MCF 10A (cell line): ENCODE measurements around the gene PRG3. TPM values are rescaled to one million over a fixed set of nuclear protein-coding genes. Genes with fewer than 3 reads are reported as not detected.

Experiments
- BruUV-seq: library from RNA; stranded (reverse); fragments of 400-500 nt; replicated peaks from 2 replicates; lab custom pipeline; 2021; lab: Mats Ljungman, UMichigan
- CTCF ChIA-PET: fragments of 300-600 bp; sonication (Branson Sonifier 250); formaldehyde crosslinking; extraction: SDS; loops from one replicate; lab custom pipeline; 2021; ENCODE audit warnings: antibody characterized with exemption, inconsistent platforms; lab: Yijun Ruan, JAX
- POLR2A ChIA-PET: fragments of 300-600, 350-650 bp; sonication (Branson Sonifier 250); formaldehyde crosslinking; extraction: SDS; loops from one replicate; lab custom pipeline; 2020; ENCODE audit warnings: antibody characterized with exemption, inconsistent platforms; lab: Yijun Ruan, JAX
- DNase-seq: peaks from one replicate; pipeline ENCODE4 v3.0.0-alpha.2; 2018; ENCODE audit not compliant: unreplicated experiment
- H3K27ac Mint-ChIP-seq: one replicate; pipeline ENCODE4 v1.8.0; 2022; ENCODE audit warnings: mild to moderate bottlenecking, low read depth, mixed read lengths; ENCODE audit not compliant: unreplicated experiment
- H3K27me3 Mint-ChIP-seq: one replicate; pipeline ENCODE4 v1.8.0; 2022; ENCODE audit warnings: mixed read lengths; ENCODE audit not compliant: insufficient read depth, unreplicated experiment
- H3K36me3 Mint-ChIP-seq: one replicate; pipeline ENCODE4 v1.8.0; 2022; ENCODE audit warnings: mild to moderate bottlenecking, moderate library complexity, mixed read lengths; ENCODE audit not compliant: insufficient read depth, unreplicated experiment
- H3K4me1 Mint-ChIP-seq: one replicate; pipeline ENCODE4 v1.8.0; 2022; ENCODE audit warnings: mixed read lengths; ENCODE audit not compliant: insufficient read depth, unreplicated experiment
- H3K4me3 Mint-ChIP-seq: one replicate; pipeline ENCODE4 v1.8.0; 2022; ENCODE audit warnings: mild to moderate bottlenecking, moderate library complexity, mixed read lengths; ENCODE audit not compliant: unreplicated experiment
- H3K9me3 Mint-ChIP-seq: one replicate; pipeline ENCODE4 v1.8.0; 2022; ENCODE audit warnings: mixed read lengths; ENCODE audit not compliant: unreplicated experiment
- CTCF ChIP-seq: fragments of 200-600 bp; IDR thresholded peaks from one replicate; pipeline ENCODE4 v1.8.0; 2022; ENCODE audit warnings: antibody characterized with exemption, mild to moderate bottlenecking; ENCODE audit not compliant: unreplicated experiment
- intact Hi-C: fragments of 100-400 bp; cut with micrococcal nuclease; formaldehyde crosslinking; loops from 2 replicates; pipeline ENCODE4 v1.14.1; 2022
- total RNA-seq: library from RNA; stranded (reverse); gene quantifications from 2 replicates; pipeline ENCODE4 v1.2.3, GENCODE V29; 2022

PRG3 gene
- total RNA-seq, 1 experiment from 2014 or later: not detected

- peaks cover 26% of the 10 kb centered on the region for H3K4me1 Mint-ChIP-seq
- no TSS peak for BruUV-seq
- TF ChIP-seq CTCF: no peak
- no peak for DNase-seq
- POLR2A ChIA-PET: interaction anchor here (2.2 kb wide), 1 partner anchor 13 kb away, joined by 8 read pairs; no protein-coding TSS in a partner anchor
- H3K9me3 Mint-ChIP-seq: no peaks in the 10 kb centered on the region
- CTCF ChIA-PET: interaction anchor here (0.7 to 1.9 kb wide), 3 partner anchors 36 to 220 kb away, joined by 3 to 8 read pairs (median 4); no protein-coding TSS in a partner anchor
- peaks cover 55% of the 10 kb centered on the region for H3K36me3 Mint-ChIP-seq
- H3K27me3 Mint-ChIP-seq: no peaks in the 10 kb centered on the region
- no peak overlapping the region for H3K4me3 Mint-ChIP-seq
- intact Hi-C loops: no loop called here
- H3K27ac Mint-ChIP-seq: no peak overlapping the region
Measured at GRCh38 chr11:57421805-57422204, 40.9 kb upstream of the PRG3 start.

GRCh38 chr11:57421066-57421465 lies 40.1 kb upstream of the PRG3 start:
- DNase-seq: no peak
- intact Hi-C loops: no loop called here
- Mint-ChIP-seq H3K36me3 (peaks cover 62% of the 10 kb centered on the region), H3K27ac (no peak overlapping the region), H3K4me3 (no peak overlapping the region), H3K4me1 (peaks cover 22% of the 10 kb centered on the region), H3K27me3 (no peaks in the 10 kb centered on the region), H3K9me3 (no peaks in the 10 kb centered on the region)
- ChIA-PET CTCF (interaction anchor here (1.1 to 1.9 kb wide), 3 partner anchors 37 to 221 kb away, joined by 4 to 8 read pairs (median 4); no protein-coding TSS in a partner anchor), POLR2A (interaction anchor here (2.2 kb wide), 1 partner anchor 14 kb away, joined by 8 read pairs; no protein-coding TSS in a partner anchor)
- no TSS peak for BruUV-seq
- TF ChIP-seq CTCF: no peak

- intact Hi-C loops: no loop called here
- POLR2A ChIA-PET: no interaction called here
- no peak for DNase-seq
- CTCF ChIA-PET: interaction anchor here (0.7 to 1.8 kb wide), 4 partner anchors 39 to 222 kb away, joined by 3 to 5 read pairs (median 4); no protein-coding TSS in a partner anchor
- H3K9me3 Mint-ChIP-seq: no peaks in the 10 kb centered on the region
- no peak for TF ChIP-seq CTCF
- H3K36me3 Mint-ChIP-seq: peaks cover 75% of the 10 kb centered on the region
- BruUV-seq: no TSS peak
- no peaks in the 10 kb centered on the region for H3K27me3 Mint-ChIP-seq
- H3K4me3 Mint-ChIP-seq: no peak overlapping the region
- H3K4me1 Mint-ChIP-seq: peaks cover 6% of the 10 kb centered on the region
- H3K27ac Mint-ChIP-seq: no peak overlapping the region
Measured at GRCh38 chr11:57419146-57419545, 38.2 kb upstream of the PRG3 start.

DNA sequence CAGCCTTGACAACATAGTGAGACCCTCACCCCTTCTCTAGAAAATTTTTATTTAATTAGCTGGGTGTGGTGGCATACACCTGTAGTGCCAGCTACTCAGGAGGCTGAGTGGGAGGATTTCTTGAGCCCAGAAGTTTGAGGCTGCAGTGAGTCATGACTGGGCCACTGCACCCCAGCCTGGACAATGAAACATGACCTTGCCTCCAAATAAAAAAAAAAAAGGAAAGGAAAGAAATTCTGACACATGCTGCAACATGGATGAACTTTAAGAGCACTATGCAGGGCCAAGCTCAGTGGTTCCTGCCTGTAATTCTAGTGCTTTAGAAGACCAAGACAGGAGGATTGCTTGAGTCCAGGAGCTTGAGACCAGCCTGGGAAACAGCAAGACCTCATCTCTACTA lies 37.2 kb upstream of the PRG3 start:
- BruUV-seq: no TSS peak
- no peak for TF ChIP-seq CTCF
- no peak overlapping the region for H3K27ac Mint-ChIP-seq
- H3K4me1 Mint-ChIP-seq: peaks cover 14% of the 10 kb centered on the region
- no peaks in the 10 kb centered on the region for H3K27me3 Mint-ChIP-seq
- ChIA-PET POLR2A (no interaction called here), CTCF (interaction anchor here (0.6 to 1.8 kb wide), 3 partner anchors 40 to 244 kb away, joined by 3 to 7 read pairs (median 4); no protein-coding TSS in a partner anchor)
- DNase-seq: no peak
- no peak overlapping the region for H3K4me3 Mint-ChIP-seq
- peaks cover 75% of the 10 kb centered on the region for H3K36me3 Mint-ChIP-seq
- no peaks in the 10 kb centered on the region for H3K9me3 Mint-ChIP-seq
- intact Hi-C loops: no loop called here
